Chondrocyte (in vitro differentiated cells): ENCODE measurements around the gene TTLL10. TPM values are rescaled to one million over a fixed set of nuclear protein-coding genes. Genes with fewer than 3 reads are reported as not detected.
"Not testable (repeated sequence)": the region's sequence is repeated elsewhere in the genome, so short reads cannot be mapped to it uniquely, and the experiment has no call there.

Experiments
- DNase-seq: peaks from one replicate; pipeline ENCODE4 v3.0.0; 2021; ENCODE audit warnings: mixed read lengths, low spot score
- H3K27ac Mint-ChIP-seq: one replicate; pipeline ENCODE4 v1.8.0; 2021; ENCODE audit warnings: mild to moderate bottlenecking, moderate library complexity, mixed read lengths; ENCODE audit not compliant: unreplicated experiment
- H3K27me3 Mint-ChIP-seq: 2 replicates; pipeline ENCODE4 v1.8.0; 2021; ENCODE audit warnings: low read depth, mixed read lengths
- H3K36me3 Mint-ChIP-seq: 2 replicates; pipeline ENCODE4 v1.8.0; 2021; ENCODE audit warnings: low read depth, mixed read lengths
- H3K4me1 Mint-ChIP-seq: 2 replicates; pipeline ENCODE4 v1.8.0; 2021; ENCODE audit warnings: low read depth, mild to moderate bottlenecking, mixed read lengths
- H3K4me3 Mint-ChIP-seq: one replicate; pipeline ENCODE4 v1.8.0; 2021; ENCODE audit warnings: mild to moderate bottlenecking, moderate library complexity, mixed read lengths; ENCODE audit not compliant: unreplicated experiment
- H3K9me3 Mint-ChIP-seq: 2 replicates; pipeline ENCODE4 v1.8.0; 2021; ENCODE audit warnings: low read depth, mixed read lengths
- total RNA-seq: library from RNA; stranded (reverse); gene quantifications from 3 replicates; pipeline ENCODE4 v1.2.1, GENCODE V29; 2021
- TF ChIP-seq, protein P1 (sequence below): fragments of 200-600 bp; sonication (generic); IDR thresholded peaks from 2 replicates; pipeline ENCODE4 v1.5.0; 2021; ENCODE audit warnings: antibody characterized with exemption, mild to moderate bottlenecking, moderate library complexity

The TTLL10 gene
- total RNA-seq, 1 donor from 2014 or later: not detected

GRCh38 chr1:1137256-1138045, 36.2 kb upstream of the TTLL10 start:
- Mint-ChIP-seq H3K36me3 (no peaks in the 10 kb centered on the region), H3K27ac (no peak overlapping the region), H3K27me3 (peaks cover 2% of the 10 kb centered on the region), H3K9me3 (no peaks in the 10 kb centered on the region), H3K4me1 (no peaks in the 10 kb centered on the region), H3K4me3 (no peak overlapping the region)
- TF ChIP-seq, protein P1, sequence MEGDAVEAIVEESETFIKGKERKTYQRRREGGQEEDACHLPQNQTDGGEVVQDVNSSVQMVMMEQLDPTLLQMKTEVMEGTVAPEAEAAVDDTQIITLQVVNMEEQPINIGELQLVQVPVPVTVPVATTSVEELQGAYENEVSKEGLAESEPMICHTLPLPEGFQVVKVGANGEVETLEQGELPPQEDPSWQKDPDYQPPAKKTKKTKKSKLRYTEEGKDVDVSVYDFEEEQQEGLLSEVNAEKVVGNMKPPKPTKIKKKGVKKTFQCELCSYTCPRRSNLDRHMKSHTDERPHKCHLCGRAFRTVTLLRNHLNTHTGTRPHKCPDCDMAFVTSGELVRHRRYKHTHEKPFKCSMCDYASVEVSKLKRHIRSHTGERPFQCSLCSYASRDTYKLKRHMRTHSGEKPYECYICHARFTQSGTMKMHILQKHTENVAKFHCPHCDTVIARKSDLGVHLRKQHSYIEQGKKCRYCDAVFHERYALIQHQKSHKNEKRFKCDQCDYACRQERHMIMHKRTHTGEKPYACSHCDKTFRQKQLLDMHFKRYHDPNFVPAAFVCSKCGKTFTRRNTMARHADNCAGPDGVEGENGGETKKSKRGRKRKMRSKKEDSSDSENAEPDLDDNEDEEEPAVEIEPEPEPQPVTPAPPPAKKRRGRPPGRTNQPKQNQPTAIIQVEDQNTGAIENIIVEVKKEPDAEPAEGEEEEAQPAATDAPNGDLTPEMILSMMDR: no peak
- DNase-seq: no peak

DNA sequence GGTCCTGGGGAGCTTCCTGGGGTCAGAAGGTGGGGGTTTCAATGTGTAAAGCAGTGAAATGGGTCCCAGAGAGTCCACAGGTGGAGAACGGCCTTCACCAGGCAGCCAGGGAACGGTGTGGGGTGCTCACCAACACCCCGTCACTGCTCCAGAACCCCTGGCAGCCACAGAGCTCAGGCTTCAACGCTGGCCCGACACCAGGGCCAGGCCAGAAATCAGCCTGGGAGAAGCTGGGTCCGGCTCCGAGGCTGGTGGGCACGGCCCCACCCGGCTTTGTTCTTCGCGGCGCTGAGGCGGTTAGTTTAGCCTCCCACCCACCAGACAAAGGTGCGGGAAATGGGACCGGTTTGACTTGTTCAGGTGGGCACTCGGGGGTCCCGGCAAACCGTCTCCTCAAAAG, 33.0 kb upstream of the TTLL10 start:
- H3K27me3 Mint-ChIP-seq: peaks cover 2% of the 10 kb centered on the region
- no peaks in the 10 kb centered on the region for H3K9me3 Mint-ChIP-seq
- TF ChIP-seq, protein P1: no peak
- no peaks in the 10 kb centered on the region for H3K36me3 Mint-ChIP-seq
- H3K27ac Mint-ChIP-seq: no peak overlapping the region
- no peak for DNase-seq
- no peaks in the 10 kb centered on the region for H3K4me1 Mint-ChIP-seq
- no peak overlapping the region for H3K4me3 Mint-ChIP-seq

DNA sequence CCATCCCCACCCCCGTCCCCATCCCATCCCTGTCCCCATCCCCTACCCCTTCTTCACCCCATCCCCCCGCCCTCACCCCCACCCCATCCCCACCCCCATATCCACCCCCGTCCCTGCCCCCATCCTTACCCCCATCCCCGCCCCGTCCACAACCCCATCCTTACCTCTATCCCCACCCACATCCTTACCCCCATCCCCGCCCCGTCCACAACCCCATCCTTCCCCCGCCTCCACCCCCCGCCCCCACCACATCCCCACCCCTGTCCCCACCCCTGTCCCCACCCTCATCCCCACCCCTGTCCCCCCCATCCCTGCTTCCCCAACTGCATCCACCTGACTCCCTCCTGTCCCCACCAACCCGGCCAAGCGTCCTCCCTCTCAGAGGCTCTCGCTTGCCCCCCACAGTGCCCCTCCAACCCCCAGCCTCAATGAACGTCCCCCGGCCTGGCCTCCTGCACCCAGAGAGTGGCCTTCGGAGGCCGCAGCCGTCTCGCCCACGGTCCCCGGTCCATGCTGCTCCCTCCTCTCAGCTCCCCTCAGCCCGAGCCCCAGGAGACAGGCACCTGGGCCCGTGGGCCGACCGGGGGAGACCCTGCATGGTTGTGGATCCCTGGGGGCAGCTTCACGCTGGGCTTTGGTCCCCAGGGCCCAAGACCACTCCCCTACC, 32.3 kb upstream of the TTLL10 start:
- no peak for DNase-seq
- Mint-ChIP-seq H3K36me3 (no peaks in the 10 kb centered on the region), H3K27ac (no peak overlapping the region), H3K4me1 (no peaks in the 10 kb centered on the region), H3K27me3 (peaks cover 3% of the 10 kb centered on the region), H3K9me3 (no peaks in the 10 kb centered on the region), H3K4me3 (no peak overlapping the region)
- TF ChIP-seq, protein P1: no peak

DNA sequence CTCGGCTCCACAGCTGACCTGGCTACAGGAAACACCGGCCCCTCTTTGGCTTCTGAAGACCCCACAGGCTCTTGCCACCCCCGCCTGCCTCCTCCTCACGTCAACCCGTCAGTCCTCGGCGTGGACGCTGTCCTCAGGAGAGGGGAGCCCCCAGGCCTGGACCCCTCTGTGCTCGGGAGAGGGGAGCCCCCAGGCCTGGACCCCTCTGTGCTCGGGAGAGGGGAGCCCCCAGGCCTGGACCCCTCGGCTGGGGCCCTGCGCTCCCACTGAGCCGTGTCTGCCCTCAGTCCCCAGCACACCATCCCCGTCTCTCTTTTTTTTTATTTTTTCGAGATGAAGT, 31.8 kb upstream of the TTLL10 start:
- TF ChIP-seq, protein P1: no peak
- no peaks in the 10 kb centered on the region for H3K9me3 Mint-ChIP-seq
- no peak for DNase-seq
- no peaks in the 10 kb centered on the region for H3K36me3 Mint-ChIP-seq
- H3K4me1 Mint-ChIP-seq: no peaks in the 10 kb centered on the region
- no peak overlapping the region for H3K27ac Mint-ChIP-seq
- no peak overlapping the region for H3K4me3 Mint-ChIP-seq
- H3K27me3 Mint-ChIP-seq: peaks cover 4% of the 10 kb centered on the region

DNA sequence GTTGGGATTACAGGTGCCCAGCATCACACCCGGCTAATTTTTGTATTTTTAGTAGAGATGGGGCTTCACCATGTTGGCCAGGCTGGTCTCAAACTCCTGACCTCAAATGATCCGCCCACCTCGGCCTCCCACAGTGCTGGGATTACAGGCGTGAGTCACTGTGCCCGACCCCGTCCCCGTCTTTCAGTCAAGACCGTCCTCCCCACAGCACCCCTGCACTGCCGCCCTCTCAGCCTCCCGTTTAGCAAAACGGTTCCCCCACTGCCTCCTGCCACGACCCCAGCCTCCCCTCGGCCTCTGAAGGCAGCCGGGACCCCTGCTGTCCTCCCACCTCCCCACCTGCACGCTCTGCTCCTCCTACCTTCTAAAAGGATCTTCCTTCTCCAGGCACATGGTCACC, 31.3 kb upstream of the TTLL10 start:
- H3K9me3 Mint-ChIP-seq, H3K27me3 Mint-ChIP-seq, H3K36me3 Mint-ChIP-seq, DNase-seq, H3K4me1 Mint-ChIP-seq, H3K4me3 Mint-ChIP-seq, H3K27ac Mint-ChIP-seq: not testable (repeated sequence)
